ENCODE measurements around the gene HEPACAM2.

- TF ChIP-seq CTCF (conservative IDR thresholded peaks at IDR 0.05 in 1 of 2, IDR thresholded peaks at IDR 0.05 in 1 of 2; ENCODE audit: low read depth in 1 of 2, low read length in 2 of 2): no peak
- TF ChIP-seq EZH2 (IDR thresholded peaks at IDR 0.05; ENCODE audit: low read length, missing control alignments): no peak
Measured at GRCh38 chr7:93205046-93205445, 21.2 kb downstream of the HEPACAM2 start.
